Stimulated activated CD4-positive, alpha-beta T cell treated with anti-CD3 and anti-CD28 coated beads, Interleukin-1b, Interleukin-23, amount 100 ng/mL, for 48 hours (primary cell): Measurements from ENCODE around the gene PTBP1.
"Not testable (repeated sequence)": the region's sequence is repeated elsewhere in the genome, so short reads cannot be mapped to it uniquely, and the experiment has no call there.

Experiments
- DNase-seq: peaks from one replicate; pipeline ENCODE4 v3.0.0-alpha.2; 2020

Gene PTBP1

GRCh38 chr19:811506-812048 lies 14.3 kb downstream of the PTBP1 start:
- DNase-seq = no peak

- DNase-seq = no peak
Measured at GRCh38 chr19:812049-812746, 14.9 kb downstream of the PTBP1 start.

- no peak for DNase-seq
Measured at GRCh38 chr19:812747-813218, 15.5 kb downstream of the PTBP1 start.

- DNase-seq = no peak
Measured at GRCh38 chr19:813219-814151, 16.2 kb downstream of the PTBP1 start.

GRCh38 chr19:814152-815078 lies 17.2 kb downstream of the PTBP1 start:
- DNase-seq = no peak

- DNase-seq = no peak
Measured at GRCh38 chr19:815079-815774, 18.0 kb downstream of the PTBP1 start.

- no peak for DNase-seq
Measured at GRCh38 chr19:815775-816499, 18.7 kb downstream of the PTBP1 start.

GRCh38 chr19:816500-816857 lies 19.2 kb downstream of the PTBP1 start:
- DNase-seq = no peak

GRCh38 chr19:820212-820611 lies 23.0 kb downstream of the PTBP1 start:
- DNase-seq = not testable (repeated sequence)

GRCh38 chr19:821231-821824 lies 24.1 kb downstream of the PTBP1 start:
- no peak for DNase-seq

- DNase-seq = no peak
Measured at GRCh38 chr19:821825-822503, 24.7 kb downstream of the PTBP1 start, which contains the start of gene PLPPR3. PLPPR3 (minus strand) TSS chr19:821955; CDS start chr19:821559, 396 bp downstream.

- no peak for DNase-seq
Measured at GRCh38 chr19:823565-824121, 26.4 kb downstream of the PTBP1 start.

GRCh38 chr19:824885-825284 lies 27.6 kb downstream of the PTBP1 start:
- no peak for DNase-seq

GRCh38 chr19:825897-826644 lies 28.8 kb downstream of the PTBP1 start:
- no peak for DNase-seq

- DNase-seq = no peak
Measured at GRCh38 chr19:827314-827709, 30.1 kb downstream of the PTBP1 start.

- DNase-seq = no peak
Measured at GRCh38 chr19:827710-828321, 30.6 kb downstream of the PTBP1 start, which contains the start of gene AZU1. AZU1 (plus strand) TSS chr19:827837; CDS start chr19:827847, 10 bp downstream.

- DNase-seq = no peak
Measured at GRCh38 chr19:829129-829758, 32.0 kb downstream of the PTBP1 start.
